Measurements from ENCODE around the gene TARBP1. TPM values are rescaled to one million over a fixed set of nuclear protein-coding genes. Genes with fewer than 3 reads are reported as not detected.
A peak's percentile ranks its signal among the peaks of the same experiment; 100 is the strongest.

Gene TARBP1, protein sequence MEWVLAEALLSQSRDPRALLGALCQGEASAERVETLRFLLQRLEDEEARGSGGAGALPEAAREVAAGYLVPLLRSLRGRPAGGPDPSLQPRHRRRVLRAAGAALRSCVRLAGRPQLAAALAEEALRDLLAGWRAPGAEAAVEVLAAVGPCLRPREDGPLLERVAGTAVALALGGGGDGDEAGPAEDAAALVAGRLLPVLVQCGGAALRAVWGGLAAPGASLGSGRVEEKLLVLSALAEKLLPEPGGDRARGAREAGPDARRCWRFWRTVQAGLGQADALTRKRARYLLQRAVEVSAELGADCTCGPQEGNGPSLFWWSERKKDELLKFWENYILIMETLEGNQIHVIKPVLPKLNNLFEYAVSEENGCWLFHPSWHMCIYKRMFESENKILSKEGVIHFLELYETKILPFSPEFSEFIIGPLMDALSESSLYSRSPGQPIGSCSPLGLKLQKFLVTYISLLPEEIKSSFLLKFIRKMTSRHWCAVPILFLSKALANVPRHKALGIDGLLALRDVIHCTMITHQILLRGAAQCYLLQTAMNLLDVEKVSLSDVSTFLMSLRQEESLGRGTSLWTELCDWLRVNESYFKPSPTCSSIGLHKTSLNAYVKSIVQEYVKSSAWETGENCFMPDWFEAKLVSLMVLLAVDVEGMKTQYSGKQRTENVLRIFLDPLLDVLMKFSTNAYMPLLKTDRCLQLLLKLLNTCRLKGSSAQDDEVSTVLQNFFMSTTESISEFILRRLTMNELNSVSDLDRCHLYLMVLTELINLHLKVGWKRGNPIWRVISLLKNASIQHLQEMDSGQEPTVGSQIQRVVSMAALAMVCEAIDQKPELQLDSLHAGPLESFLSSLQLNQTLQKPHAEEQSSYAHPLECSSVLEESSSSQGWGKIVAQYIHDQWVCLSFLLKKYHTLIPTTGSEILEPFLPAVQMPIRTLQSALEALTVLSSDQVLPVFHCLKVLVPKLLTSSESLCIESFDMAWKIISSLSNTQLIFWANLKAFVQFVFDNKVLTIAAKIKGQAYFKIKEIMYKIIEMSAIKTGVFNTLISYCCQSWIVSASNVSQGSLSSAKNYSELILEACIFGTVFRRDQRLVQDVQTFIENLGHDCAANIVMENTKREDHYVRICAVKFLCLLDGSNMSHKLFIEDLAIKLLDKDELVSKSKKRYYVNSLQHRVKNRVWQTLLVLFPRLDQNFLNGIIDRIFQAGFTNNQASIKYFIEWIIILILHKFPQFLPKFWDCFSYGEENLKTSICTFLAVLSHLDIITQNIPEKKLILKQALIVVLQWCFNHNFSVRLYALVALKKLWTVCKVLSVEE (N-terminal part only)
- total RNA-seq (2022) (45.5 and 52.5 TPM in 2 replicates), Bru-seq, nascent RNA (percentile 84 among the genes with signal in this experiment), BruChase-seq, experiment 1, labeled RNA remaining after a 6-hour chase (percentile 81 among the genes with signal in this experiment), BruChase-seq, experiment 2, labeled RNA remaining after a 2-hour chase (percentile 86 among the genes with signal in this experiment)
- long read RNA-seq, full-length matches to known transcripts: 13 of 58 reads
- long read RNA-seq, partial matches to known transcripts: 7 of 58 reads
- long read RNA-seq, other reads (novel, unspliced or antisense): 38 of 58 reads

DNA sequence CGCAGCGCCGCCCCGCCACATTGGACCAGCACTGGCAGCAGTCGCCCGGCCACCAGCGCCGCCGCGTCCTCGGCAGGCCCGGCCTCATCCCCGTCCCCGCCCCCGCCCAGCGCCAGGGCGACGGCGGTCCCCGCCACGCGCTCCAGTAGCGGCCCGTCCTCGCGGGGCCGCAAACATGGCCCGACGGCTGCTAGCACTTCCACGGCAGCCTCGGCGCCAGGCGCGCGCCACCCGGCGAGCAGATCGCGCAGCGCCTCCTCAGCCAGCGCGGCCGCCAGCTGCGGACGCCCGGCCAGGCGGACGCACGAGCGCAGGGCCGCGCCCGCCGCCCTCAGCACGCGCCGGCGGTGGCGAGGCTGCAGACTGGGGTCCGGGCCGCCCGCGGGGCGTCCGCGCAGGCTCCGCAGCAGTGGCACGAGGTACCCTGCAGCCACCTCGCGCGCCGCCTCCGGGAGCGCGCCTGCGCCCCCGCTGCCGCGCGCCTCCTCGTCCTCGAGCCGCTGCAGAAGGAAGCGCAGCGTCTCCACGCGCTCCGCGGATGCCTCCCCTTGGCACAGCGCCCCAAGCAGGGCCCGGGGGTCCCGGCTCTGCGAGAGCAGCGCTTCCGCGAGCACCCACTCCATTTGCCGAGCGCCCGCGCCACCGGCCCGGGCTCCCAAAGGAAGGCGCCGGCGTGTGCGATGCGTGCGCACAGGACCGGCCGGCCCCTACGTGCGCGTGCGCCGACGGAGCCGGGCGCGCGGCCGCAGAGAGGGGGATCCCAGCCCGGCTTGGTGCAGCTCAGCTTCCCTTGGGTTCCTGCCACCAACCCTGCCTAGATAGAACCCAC, at the start of gene TARBP1:
Gene TARBP1, minus strand, starts transcription at position 699 of the 829 bp plus-strand sequence. Its CDS starts 76 bp downstream, at position 623.
- TF ChIP-seq, protein P1, sequence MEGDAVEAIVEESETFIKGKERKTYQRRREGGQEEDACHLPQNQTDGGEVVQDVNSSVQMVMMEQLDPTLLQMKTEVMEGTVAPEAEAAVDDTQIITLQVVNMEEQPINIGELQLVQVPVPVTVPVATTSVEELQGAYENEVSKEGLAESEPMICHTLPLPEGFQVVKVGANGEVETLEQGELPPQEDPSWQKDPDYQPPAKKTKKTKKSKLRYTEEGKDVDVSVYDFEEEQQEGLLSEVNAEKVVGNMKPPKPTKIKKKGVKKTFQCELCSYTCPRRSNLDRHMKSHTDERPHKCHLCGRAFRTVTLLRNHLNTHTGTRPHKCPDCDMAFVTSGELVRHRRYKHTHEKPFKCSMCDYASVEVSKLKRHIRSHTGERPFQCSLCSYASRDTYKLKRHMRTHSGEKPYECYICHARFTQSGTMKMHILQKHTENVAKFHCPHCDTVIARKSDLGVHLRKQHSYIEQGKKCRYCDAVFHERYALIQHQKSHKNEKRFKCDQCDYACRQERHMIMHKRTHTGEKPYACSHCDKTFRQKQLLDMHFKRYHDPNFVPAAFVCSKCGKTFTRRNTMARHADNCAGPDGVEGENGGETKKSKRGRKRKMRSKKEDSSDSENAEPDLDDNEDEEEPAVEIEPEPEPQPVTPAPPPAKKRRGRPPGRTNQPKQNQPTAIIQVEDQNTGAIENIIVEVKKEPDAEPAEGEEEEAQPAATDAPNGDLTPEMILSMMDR (IDR thresholded peaks at IDR 0.05; ENCODE audit: unreplicated experiment): no peak
- H3K9me3 Mint-ChIP-seq (ENCODE audit: unreplicated experiment): no peaks in the 10 kb centered on the region
- peaks cover 23% of the 10 kb centered on the region for H3K27me3 Mint-ChIP-seq (ENCODE audit: insufficient read depth, unreplicated experiment)
- ChIA-PET POLR2A (interaction anchor here (0.6 to 4.6 kb wide), 57 partner anchors 8 to 847 kb away, joined by 3 to 63 read pairs (median 4); partner anchors contain the start of genes COA6, IRF2BP2, RBM34 and TOMM20), CTCF (interaction anchor here (0.5 to 2.7 kb wide), 18 partner anchors 9 to 1163 kb away, joined by 3 to 13 read pairs (median 3); partner anchors contain the start of gene B3GALNT2)
- H3K4me1 Mint-ChIP-seq (ENCODE audit: insufficient read depth, unreplicated experiment): peaks cover 31% of the 10 kb centered on the region
- peaks cover 8% of the 10 kb centered on the region for H3K36me3 Mint-ChIP-seq (ENCODE audit: insufficient read depth, unreplicated experiment)
- H3K4me3 Mint-ChIP-seq (ENCODE audit: unreplicated experiment): peak within 1 kb of the TSS; percentile 77
- DNase-seq (ENCODE audit: unreplicated experiment): peak; percentile 89
- intact Hi-C loops (cut with micrococcal nuclease): loop anchor here (2.0 to 10.0 kb wide), 5 partner anchors 20 to 686 kb away; partner anchors contain the start of genes COA6 and RBM34
- no peak within 1 kb of the TSS for H3K27ac Mint-ChIP-seq (ENCODE audit: low read depth, unreplicated experiment)
- no TSS peak for BruUV-seq (replicated peaks)

DNA sequence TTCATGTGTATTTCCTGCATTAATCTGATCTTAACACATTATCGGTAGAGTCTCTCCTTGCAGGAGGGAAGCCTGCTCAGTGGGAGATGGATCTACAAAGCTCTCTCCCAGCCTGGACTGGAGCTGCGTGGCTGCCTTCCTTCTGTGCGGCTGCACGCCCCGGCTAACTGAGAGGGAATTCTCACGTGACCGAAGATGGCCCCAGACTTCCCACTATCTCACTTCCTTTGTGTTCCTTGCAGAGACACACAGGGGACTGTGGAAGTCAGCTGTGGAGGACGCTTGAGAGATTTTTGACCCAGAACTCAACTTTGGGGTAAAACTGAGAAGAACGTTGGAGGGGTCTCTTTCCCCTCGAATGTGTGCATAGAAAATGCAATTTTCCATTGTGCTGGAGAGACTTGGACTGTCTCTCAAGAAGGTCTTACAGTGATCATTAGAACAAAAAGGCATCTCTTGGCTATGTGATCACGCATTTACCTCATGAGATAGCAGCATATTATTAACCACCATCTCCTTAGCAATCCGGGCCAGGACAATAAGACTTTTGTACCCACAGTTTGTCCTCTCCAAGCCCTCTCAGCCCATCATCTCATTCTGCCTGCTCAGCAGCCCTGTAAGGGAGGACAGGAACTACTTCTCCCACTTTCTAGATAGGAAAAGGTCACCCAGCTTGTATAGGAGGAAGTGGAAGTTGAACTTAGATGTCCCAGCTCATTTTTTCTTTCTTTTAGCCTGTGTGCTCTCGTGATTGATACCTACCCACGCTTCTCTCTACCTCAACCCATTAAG, 49.3 kb upstream of the TARBP1 start:
- no peaks in the 10 kb centered on the region for H3K36me3 Mint-ChIP-seq (ENCODE audit: insufficient read depth, unreplicated experiment)
- ChIA-PET POLR2A (interaction anchor here (2.1 to 19.7 kb wide), 3 partner anchors 24 to 74 kb away, joined by 10 to 467 read pairs (median 443); no protein-coding TSS in a partner anchor), CTCF (interaction anchor here (1.0 to 1.3 kb wide), 3 partner anchors 10 to 41 kb away, joined by 3 to 4 read pairs (median 3); no protein-coding TSS in a partner anchor)
- TF ChIP-seq, protein P1 (IDR thresholded peaks at IDR 0.05; ENCODE audit: unreplicated experiment): no peak
- no peaks in the 10 kb centered on the region for H3K9me3 Mint-ChIP-seq (ENCODE audit: unreplicated experiment)
- no peak overlapping the region for H3K4me3 Mint-ChIP-seq (ENCODE audit: unreplicated experiment)
- H3K27me3 Mint-ChIP-seq (ENCODE audit: insufficient read depth, unreplicated experiment): no peaks in the 10 kb centered on the region
- intact Hi-C loops (cut with micrococcal nuclease): no loop called here
- no peak for DNase-seq (ENCODE audit: unreplicated experiment)
- H3K4me1 Mint-ChIP-seq (ENCODE audit: insufficient read depth, unreplicated experiment): peaks cover 28% of the 10 kb centered on the region
- BruUV-seq (replicated peaks): no TSS peak
- H3K27ac Mint-ChIP-seq (ENCODE audit: low read depth, unreplicated experiment): no peak overlapping the region

DNA sequence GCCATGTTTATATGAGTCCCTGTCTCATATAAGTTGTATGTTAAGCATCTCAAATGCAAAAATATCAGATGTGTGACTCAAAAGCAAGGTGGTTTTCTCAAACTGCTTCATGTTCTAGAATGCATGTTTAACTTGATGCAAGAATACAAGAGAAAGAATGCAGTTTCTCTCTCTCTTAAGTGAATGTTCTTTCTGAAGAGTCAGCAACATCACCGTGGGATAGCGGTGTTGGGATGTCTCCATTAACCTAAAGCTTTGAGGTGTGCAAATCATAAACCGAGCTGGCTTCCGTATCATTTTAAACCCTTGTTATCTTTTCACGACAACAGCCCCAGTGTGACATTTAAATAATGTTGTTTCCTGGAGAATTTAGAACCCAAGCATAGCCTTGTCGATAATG, 48.4 kb upstream of the TARBP1 start:
- intact Hi-C loops (cut with micrococcal nuclease): no loop called here
- TF ChIP-seq, protein P1 (IDR thresholded peaks at IDR 0.05; ENCODE audit: unreplicated experiment): no peak
- Mint-ChIP-seq H3K9me3 (ENCODE audit: unreplicated experiment) (no peaks in the 10 kb centered on the region), H3K4me1 (ENCODE audit: insufficient read depth, unreplicated experiment) (peaks cover 19% of the 10 kb centered on the region), H3K36me3 (ENCODE audit: insufficient read depth, unreplicated experiment) (no peaks in the 10 kb centered on the region), H3K27ac (ENCODE audit: low read depth, unreplicated experiment) (no peak overlapping the region), H3K27me3 (ENCODE audit: insufficient read depth, unreplicated experiment) (no peaks in the 10 kb centered on the region), H3K4me3 (ENCODE audit: unreplicated experiment) (no peak overlapping the region)
- no TSS peak for BruUV-seq (replicated peaks)
- CTCF ChIA-PET: interaction anchor here (0.6 to 1.7 kb wide), 3 partner anchors 17 to 40 kb away, joined by 3 read pairs; no protein-coding TSS in a partner anchor
- POLR2A ChIA-PET: interaction anchor here (1.3 to 2.2 kb wide), 2 partner anchors 17 to 28 kb away, joined by 4 to 11 read pairs; no protein-coding TSS in a partner anchor
- no peak for DNase-seq (ENCODE audit: unreplicated experiment)
